HG03521 (cell line): ENCODE data around the gene CCR4.
"Not testable (repeated sequence)": the region's sequence is repeated elsewhere in the genome, so short reads cannot be mapped to it uniquely, and the experiment has no call there.

Source experiments
- ATAC-seq: cut with Tn5 transposase; IDR thresholded peaks from one replicate; pipeline ENCODE4 v1.9.1; 2021; ENCODE audit warnings: mild to moderate bottlenecking, moderate library complexity; ENCODE audit not compliant: unreplicated experiment

Gene CCR4

DNA sequence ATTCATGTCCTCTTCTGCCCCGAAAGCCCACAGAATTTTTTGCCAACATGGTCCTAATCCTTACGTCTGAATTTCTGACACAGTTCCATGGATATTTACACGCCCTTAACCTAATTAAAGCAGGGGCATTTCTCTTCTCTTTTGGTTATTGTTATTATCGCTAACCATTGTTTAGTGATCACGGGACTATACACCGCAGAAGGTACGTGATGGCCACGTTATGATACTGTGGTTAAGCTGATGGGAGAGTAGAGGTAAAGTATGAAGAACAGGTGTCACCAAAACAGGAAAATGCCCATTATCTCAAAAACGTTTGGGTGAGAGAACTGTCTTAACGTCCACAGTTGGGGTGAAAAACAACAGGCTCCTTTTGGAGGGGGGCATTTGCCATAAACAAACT is 26.4 kb downstream of the CCR4 start:
- ATAC-seq = no peak

DNA sequence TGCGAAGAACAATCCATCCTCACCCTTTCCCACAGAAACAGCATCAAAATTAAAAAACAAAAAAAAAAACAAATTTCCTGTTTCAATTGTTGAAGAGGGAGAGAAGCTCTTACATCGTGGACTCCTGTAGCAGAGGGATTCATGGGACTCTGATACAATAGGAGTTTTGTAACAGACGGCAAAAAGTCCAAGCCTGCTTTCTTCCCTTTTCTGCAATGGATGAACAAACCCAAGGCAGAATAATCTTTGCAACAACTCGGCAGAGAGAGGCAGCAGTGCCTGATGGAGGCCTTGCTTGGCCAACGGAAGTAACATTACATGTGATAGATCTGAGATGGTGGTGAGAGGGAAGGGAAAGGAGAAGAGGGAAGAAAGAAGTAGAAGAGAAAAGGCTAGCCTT is 26.9 kb downstream of the CCR4 start:
- no peak for ATAC-seq

DNA sequence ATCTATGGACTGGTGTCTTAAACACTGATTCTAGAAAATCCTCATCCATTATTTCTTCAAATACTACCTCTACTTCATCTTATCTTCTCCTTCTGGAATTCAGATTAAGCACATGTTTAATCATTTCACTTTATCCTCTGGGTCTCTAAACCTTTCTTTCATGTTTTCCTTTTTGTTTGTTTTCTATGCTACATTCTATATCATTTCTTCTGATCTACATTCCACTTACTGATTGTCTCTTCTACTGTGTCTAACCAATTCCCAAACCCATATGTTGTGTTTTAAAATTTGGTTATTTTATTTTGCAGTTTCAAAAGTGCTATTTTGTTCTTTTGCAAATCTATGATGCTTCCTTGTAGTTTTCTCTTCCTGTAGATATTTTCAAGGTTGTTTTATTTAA is 31.7 kb downstream of the CCR4 start:
- ATAC-seq = no peak

- ATAC-seq = not testable (repeated sequence)
Observed at GRCh38 chr3:32984918-32985317, 33.5 kb downstream of the CCR4 start.

- no peak for ATAC-seq
Observed at GRCh38 chr3:32989171-32989570, 37.7 kb downstream of the CCR4 start.

GRCh38 chr3:32990116-32990515 is 38.7 kb downstream of the CCR4 start:
- ATAC-seq = no peak

GRCh38 chr3:32991781-32992180 is 40.3 kb downstream of the CCR4 start:
- ATAC-seq = no peak

GRCh38 chr3:32992310-32992686 is 40.9 kb downstream of the CCR4 start:
- no peak for ATAC-seq

DNA sequence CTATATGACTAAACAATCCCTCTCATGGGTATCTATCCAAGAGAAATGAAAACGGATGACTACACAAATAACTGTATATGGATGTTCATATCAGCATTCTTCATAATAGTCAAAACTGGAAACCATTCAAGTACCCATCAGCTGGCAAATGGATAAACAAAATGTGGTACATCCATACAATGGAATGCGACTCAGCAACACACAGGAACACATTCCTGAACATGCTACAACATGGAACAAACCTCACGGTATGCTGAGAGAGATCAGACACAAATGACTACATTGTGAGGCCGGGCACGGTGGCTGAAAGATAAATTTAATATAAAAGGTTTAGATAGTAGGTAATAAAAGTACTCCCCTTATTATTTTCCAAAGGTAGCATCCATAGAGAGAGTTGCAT is 42.6 kb downstream of the CCR4 start:
- ATAC-seq = no peak

DNA sequence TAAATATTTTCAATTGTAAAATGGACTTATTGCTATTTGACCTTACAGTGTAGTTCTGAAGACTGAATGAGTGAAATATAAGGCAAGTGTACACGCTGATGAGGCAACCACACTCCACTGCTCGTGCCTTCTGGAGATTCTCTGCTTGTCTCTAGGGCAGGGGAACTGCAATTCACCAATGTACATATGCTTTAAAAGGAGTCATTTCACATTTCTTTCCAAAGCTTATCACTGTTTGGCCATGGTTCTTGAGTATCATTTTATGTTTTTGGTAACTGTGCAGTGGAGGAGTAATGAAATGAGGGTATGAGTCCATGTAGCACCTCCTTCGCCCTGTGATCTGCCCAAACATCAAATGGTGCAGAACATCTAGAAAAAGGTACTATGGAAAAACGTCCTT is 43.7 kb downstream of the CCR4 start:
- ATAC-seq = no peak

- ATAC-seq = no peak
Observed at GRCh38 chr3:32996048-32996754, 44.8 kb downstream of the CCR4 start.

DNA sequence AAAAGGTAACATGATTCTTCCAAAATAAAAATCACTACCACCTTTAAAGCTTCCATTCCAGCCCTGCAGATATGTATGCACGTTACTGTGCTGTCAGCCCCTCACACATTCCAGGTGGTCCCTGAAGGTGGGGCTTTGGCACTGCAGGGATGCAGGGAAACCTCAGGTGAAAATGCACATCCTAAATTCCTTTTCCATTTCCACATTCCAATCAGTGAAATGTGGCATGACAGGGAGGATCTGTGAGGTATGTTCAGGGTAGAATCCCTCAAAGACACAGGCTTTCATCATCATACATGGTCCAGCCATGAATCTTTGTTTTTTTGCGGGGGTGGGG is 45.3 kb downstream of the CCR4 start:
- ATAC-seq = no peak

DNA sequence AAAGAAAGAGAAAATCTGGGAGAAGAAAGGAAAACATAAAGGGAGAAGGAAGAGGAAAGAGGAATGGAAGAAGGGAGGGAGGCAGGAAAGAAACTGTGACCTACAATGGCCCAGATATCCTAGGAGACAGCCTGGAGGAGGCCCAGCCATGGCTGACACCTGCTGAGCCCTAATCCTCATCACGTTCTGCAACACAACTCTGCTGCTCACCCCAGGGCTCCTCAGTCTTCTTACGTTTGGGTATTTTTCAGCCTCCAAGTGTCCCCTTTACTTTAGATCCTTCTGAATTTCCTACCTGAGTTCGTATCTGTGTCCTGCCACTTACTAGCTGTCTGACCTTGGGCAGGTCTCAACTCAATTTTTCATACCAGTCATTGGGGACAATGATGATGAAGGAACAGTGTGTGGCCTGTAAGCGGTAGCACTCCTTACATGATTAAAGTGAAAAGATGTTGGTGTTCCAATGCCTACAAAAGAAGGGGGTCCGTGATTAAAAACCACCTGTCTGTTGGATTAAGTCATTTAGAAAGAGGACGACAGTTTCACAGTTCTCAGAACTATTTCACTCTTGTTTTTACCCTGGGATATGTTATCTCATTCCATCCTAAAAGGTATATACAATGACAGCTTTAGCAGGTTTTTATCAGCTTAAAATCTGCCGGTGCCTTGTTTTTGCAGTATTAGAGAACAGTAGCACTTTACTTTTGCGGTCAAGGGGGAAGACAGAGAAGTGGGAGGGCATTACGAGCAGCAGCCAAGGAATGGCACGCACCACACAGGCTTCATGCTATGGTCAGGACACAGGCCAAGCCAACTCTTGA is 47.4 kb downstream of the CCR4 start:
- ATAC-seq = no peak

DNA sequence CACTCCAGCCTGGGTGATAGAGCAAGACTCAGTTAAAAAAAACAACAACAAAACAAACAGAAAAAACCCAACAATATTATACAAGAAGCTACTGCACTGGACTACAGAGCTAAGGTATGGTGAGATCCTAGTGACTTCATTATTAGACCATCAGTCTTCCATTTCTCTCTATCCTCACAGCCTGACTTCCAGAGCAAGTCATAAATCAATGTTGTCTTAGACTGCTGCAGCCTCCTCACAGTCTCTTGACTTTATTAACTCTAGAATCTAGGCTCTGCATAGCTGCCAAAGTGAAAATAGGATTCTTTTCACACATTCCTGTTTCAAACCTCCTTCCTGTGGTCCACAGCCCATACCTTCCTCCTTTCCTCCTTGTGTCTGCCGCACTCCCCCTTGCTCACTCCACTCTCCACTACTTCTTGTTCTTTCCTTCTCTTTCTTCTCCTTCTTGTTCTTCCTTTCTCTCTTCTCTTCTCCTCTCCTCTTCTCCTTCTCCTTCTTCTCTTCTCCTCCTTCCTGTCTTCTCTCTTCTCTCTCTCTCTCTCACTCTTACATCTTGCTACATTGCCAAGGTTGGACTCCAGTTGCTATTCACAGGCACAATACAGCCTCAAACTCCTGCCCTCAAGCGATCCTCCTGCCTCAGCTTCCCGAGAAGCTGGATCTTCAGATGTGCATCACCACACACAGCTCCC is 49.4 kb downstream of the CCR4 start:
- no peak for ATAC-seq

DNA sequence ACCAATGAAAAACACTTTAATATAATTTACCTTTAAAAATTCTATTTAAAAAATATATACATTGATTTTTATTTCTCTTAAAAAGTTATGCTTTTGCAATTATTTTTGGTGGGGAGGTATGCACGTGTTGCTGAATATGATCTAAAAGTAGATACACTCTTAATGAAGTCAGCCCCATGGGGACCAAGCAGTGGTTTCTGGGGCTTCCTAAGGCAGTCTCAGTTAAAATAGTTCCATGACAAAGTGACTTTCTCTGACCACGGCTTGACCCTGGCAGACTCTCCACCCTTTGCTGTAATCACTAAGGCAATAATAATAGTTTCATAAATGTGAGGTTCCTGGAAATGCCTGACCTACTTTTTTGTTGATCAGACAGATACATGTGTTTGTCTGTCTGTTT is 50.4 kb downstream of the CCR4 start:
- ATAC-seq = no peak

DNA sequence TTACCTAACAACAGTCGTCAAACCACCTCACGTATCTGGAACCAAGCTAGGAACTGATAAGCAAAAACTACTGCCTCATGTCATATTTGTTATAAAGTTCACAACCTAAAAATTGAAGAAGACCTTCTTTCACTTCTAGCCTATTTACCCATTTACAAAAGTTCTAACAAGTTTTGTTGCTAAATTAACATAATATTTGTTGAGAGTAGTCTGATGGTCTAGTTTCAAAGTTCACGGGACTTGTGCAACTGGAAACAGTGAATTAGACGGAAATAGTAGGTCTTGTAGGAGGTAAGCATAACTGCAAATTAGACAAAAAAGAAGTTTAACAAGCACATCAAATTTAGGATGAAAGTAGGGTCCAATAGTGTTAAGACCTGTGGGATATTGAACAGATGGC is 51.9 kb downstream of the CCR4 start:
- no peak for ATAC-seq

GRCh38 chr3:33004205-33004604 is 52.8 kb downstream of the CCR4 start:
- no peak for ATAC-seq

GRCh38 chr3:33004961-33005360 is 53.5 kb downstream of the CCR4 start:
- ATAC-seq = no peak
